WI38 (cell line): ENCODE results near the gene ZMYND10.
"Not testable (repeated sequence)": the region's sequence is repeated elsewhere in the genome, so short reads cannot be mapped to it uniquely, and the experiment has no call there.

Experiments
- H3K4me3 ChIP-seq: 2 replicates; pipeline ENCODE4 v1.5.1; 2011; ENCODE audit warnings: low read depth, mild to moderate bottlenecking, control low read depth, low read length
- CTCF ChIP-seq: IDR thresholded peaks from 2 replicates; pipeline ENCODE4 v1.5.1; 2012; ENCODE audit warnings: low read depth, mild to moderate bottlenecking, control low read depth, low read length

ZMYND10 gene

GRCh38 chr3:50314816-50315215, 30.7 kb downstream of the ZMYND10 start:
- TF ChIP-seq CTCF = no peak
- H3K4me3 ChIP-seq = no peak overlapping the region

GRCh38 chr3:50314342-50314741, 31.2 kb downstream of the ZMYND10 start:
- no peak for TF ChIP-seq CTCF
- no peak overlapping the region for H3K4me3 ChIP-seq

- H3K4me3 ChIP-seq = not testable (repeated sequence)
These were observed 33.5 kb downstream of the ZMYND10 start for GRCh38 chr3:50312041-50312440.

- no peak overlapping the region for H3K4me3 ChIP-seq
- no peak for TF ChIP-seq CTCF
These were observed 40.9 kb downstream of the ZMYND10 start for GRCh38 chr3:50304601-50305000.

GRCh38 chr3:50303013-50303815, 42.3 kb downstream of the ZMYND10 start, which contains the start of gene HYAL1:
Gene HYAL1, minus strand, starts transcription at chr3:50303574. Its CDS starts 618 bp downstream, at chr3:50302956.
- H3K4me3 ChIP-seq = no peak within 1 kb of the TSS
- TF ChIP-seq CTCF = no peak

- TF ChIP-seq CTCF = no peak
- H3K4me3 ChIP-seq = no peak overlapping the region
These were observed 43.2 kb downstream of the ZMYND10 start for GRCh38 chr3:50302095-50303012.

- H3K4me3 ChIP-seq = no peak overlapping the region
These were observed 44.8 kb downstream of the ZMYND10 start for GRCh38 chr3:50300681-50301254.

More at GRCh38 chr3:50300681-50301254, 44.8 kb downstream of the ZMYND10 start:
- TF ChIP-seq CTCF = no peak
